Measurements from ENCODE around the gene LMF1.

The LMF1 gene

GRCh38 chr16:824601-825000 lies 146.2 kb downstream of the LMF1 start:
- no peak for TF ChIP-seq CTCF (conservative IDR thresholded peaks at IDR 0.05; ENCODE audit: low read depth, low read length)
- Histone ChIP-seq H3K4me3 (IDR thresholded peaks at IDR 0.05; ENCODE audit: insufficient read depth, low read depth, low read length) (no peak overlapping the region), H4K20me1 (ENCODE audit: insufficient read depth) (no peaks in the 10 kb centered on the region), H3K9ac (no peak overlapping the region), H3K27me3 (ENCODE audit: insufficient read depth, low read depth) (peaks cover 95% of the 10 kb centered on the region), H3K4me1 (ENCODE audit: low read depth, poor library complexity, severe bottlenecking) (no peaks in the 10 kb centered on the region), H3K79me2 (ENCODE audit: insufficient read depth, low read depth) (no peaks in the 10 kb centered on the region), H3K4me2 (no peak overlapping the region), H3K27ac (no peak overlapping the region), H3K36me3 (ENCODE audit: insufficient read depth) (no peaks in the 10 kb centered on the region), H2AFZ (ENCODE audit: low read depth) (no peak overlapping the region)

GRCh38 chr16:824194-824593 lies 146.6 kb downstream of the LMF1 start:
- Histone ChIP-seq H4K20me1 (ENCODE audit: insufficient read depth) (no peaks in the 10 kb centered on the region), H3K27ac (no peak overlapping the region), H2AFZ (ENCODE audit: low read depth) (no peak overlapping the region), H3K27me3 (ENCODE audit: insufficient read depth, low read depth) (peaks cover 95% of the 10 kb centered on the region), H3K79me2 (ENCODE audit: insufficient read depth, low read depth) (no peaks in the 10 kb centered on the region), H3K4me3 (IDR thresholded peaks at IDR 0.05; ENCODE audit: insufficient read depth, low read depth, low read length) (no peak overlapping the region), H3K9ac (no peak overlapping the region), H3K4me2 (no peak overlapping the region), H3K4me1 (ENCODE audit: low read depth, poor library complexity, severe bottlenecking) (no peaks in the 10 kb centered on the region), H3K36me3 (ENCODE audit: insufficient read depth) (no peaks in the 10 kb centered on the region)
- TF ChIP-seq CTCF (conservative IDR thresholded peaks at IDR 0.05; ENCODE audit: low read depth, low read length), result no peak

- Histone ChIP-seq H3K4me2 (no peak overlapping the region), H3K27me3 (ENCODE audit: insufficient read depth, low read depth) (peaks cover 95% of the 10 kb centered on the region), H3K79me2 (ENCODE audit: insufficient read depth, low read depth) (no peaks in the 10 kb centered on the region), H3K4me1 (ENCODE audit: low read depth, poor library complexity, severe bottlenecking) (no peaks in the 10 kb centered on the region), H3K27ac (no peak overlapping the region), H2AFZ (ENCODE audit: low read depth) (no peak overlapping the region), H4K20me1 (ENCODE audit: insufficient read depth) (no peaks in the 10 kb centered on the region), H3K4me3 (IDR thresholded peaks at IDR 0.05; ENCODE audit: insufficient read depth, low read depth, low read length) (no peak overlapping the region), H3K9ac (no peak overlapping the region), H3K36me3 (ENCODE audit: insufficient read depth) (no peaks in the 10 kb centered on the region)
- no peak for TF ChIP-seq CTCF (conservative IDR thresholded peaks at IDR 0.05; ENCODE audit: low read depth, low read length)
These were observed 147.9 kb downstream of the LMF1 start for GRCh38 chr16:822909-823297.

- no peak for TF ChIP-seq CTCF (conservative IDR thresholded peaks at IDR 0.05; ENCODE audit: low read depth, low read length)
- no peak overlapping the region for H3K9ac ChIP-seq
- no peak overlapping the region for H2AFZ ChIP-seq (ENCODE audit: low read depth)
These were observed 148.4 kb downstream of the LMF1 start for GRCh38 chr16:822174-822908.

More at GRCh38 chr16:822174-822908, 148.4 kb downstream of the LMF1 start:
- no peaks in the 10 kb centered on the region for H3K79me2 ChIP-seq (ENCODE audit: insufficient read depth, low read depth)
- H3K4me1 ChIP-seq (ENCODE audit: low read depth, poor library complexity, severe bottlenecking), result no peaks in the 10 kb centered on the region
- H3K4me2 ChIP-seq, result no peak overlapping the region
- H3K4me3 ChIP-seq (IDR thresholded peaks at IDR 0.05; ENCODE audit: insufficient read depth, low read depth, low read length), result no peak overlapping the region
- peaks cover 95% of the 10 kb centered on the region for H3K27me3 ChIP-seq (ENCODE audit: insufficient read depth, low read depth)
- no peaks in the 10 kb centered on the region for H4K20me1 ChIP-seq (ENCODE audit: insufficient read depth)
- no peaks in the 10 kb centered on the region for H3K36me3 ChIP-seq (ENCODE audit: insufficient read depth)
- no peak overlapping the region for H3K27ac ChIP-seq
